HAP-1 (cell line): ENCODE measurements around the gene DPP6.

ENCODE experiments used
- DNase-seq, 2 experiments: peaks; one replicate each; pipeline ENCODE4 v3.0.0-alpha.2; 2016 to 2020; ENCODE audit warnings: low spot score in 2 of 2
- H3K27me3 ChIP-seq: fragments of 250-450 bp; sonication (Bioruptor Pico); 2 replicates; pipeline ENCODE4 v1.5.1; 2020; ENCODE audit warnings: low read depth, mild to moderate bottlenecking, moderate library complexity
- H3K36me3 ChIP-seq: fragments of 250-450 bp; sonication (Bioruptor Pico); replicated peaks from 2 replicates; pipeline ENCODE4 v1.5.1; 2020; ENCODE audit warnings: mild to moderate bottlenecking
- H3K4me1 ChIP-seq: fragments of 250-450 bp; sonication (Bioruptor Pico); 2 replicates; pipeline ENCODE4 v1.5.1; 2020; ENCODE audit warnings: mild to moderate bottlenecking
- H3K4me3 ChIP-seq: fragments of 250-450 bp; sonication (Bioruptor Pico); 2 replicates; pipeline ENCODE4 v1.5.1; 2020; ENCODE audit warnings: mild to moderate bottlenecking, moderate library complexity
- H3K9me3 ChIP-seq: fragments of 250-450 bp; sonication (Bioruptor Pico); 2 replicates; pipeline ENCODE4 v1.5.1; 2020; ENCODE audit warnings: mild to moderate bottlenecking, moderate library complexity
- in situ Hi-C: fragments of 300-500 bp; cut with MboI; formaldehyde crosslinking; loops from 3 replicates; pipeline ENCODE4 v1.14.3; 2020; ENCODE audit warnings: low sequenced_read_pairs, inconsistent platforms, mixed read lengths

The DPP6 gene

GRCh38 chr7:154541606-154542005 is 489.4 kb downstream of the DPP6 start:
- Histone ChIP-seq H3K4me1 (no peaks in the 10 kb centered on the region), H3K4me3 (no peak overlapping the region), H3K27me3 (no peaks in the 10 kb centered on the region), H3K36me3 (no peaks in the 10 kb centered on the region), H3K9me3 (no peaks in the 10 kb centered on the region)
- in situ Hi-C loops = no loop called here
- no peak for DNase-seq

- H3K4me1 ChIP-seq = no peaks in the 10 kb centered on the region
- in situ Hi-C loops = no loop called here
- H3K27me3 ChIP-seq = no peaks in the 10 kb centered on the region
- no peaks in the 10 kb centered on the region for H3K36me3 ChIP-seq
- DNase-seq = no peak
- H3K4me3 ChIP-seq = no peak overlapping the region
- no peaks in the 10 kb centered on the region for H3K9me3 ChIP-seq
Observed at GRCh38 chr7:154546946-154547587, 494.9 kb downstream of the DPP6 start.

- no peak overlapping the region for H3K4me3 ChIP-seq
- in situ Hi-C loops = no loop called here
- DNase-seq = no peak
- no peaks in the 10 kb centered on the region; the same call in 1 of the 2 replicates for H3K9me3 ChIP-seq
- H3K4me1 ChIP-seq = no peaks in the 10 kb centered on the region
- no peaks in the 10 kb centered on the region for H3K36me3 ChIP-seq
- H3K27me3 ChIP-seq = no peaks in the 10 kb centered on the region
Observed at GRCh38 chr7:154553711-154554265, 501.6 kb downstream of the DPP6 start.

- H3K27me3 ChIP-seq = no peaks in the 10 kb centered on the region
- H3K4me1 ChIP-seq = no peaks in the 10 kb centered on the region
- in situ Hi-C loops = no loop called here
- H3K9me3 ChIP-seq = no peaks in the 10 kb centered on the region; the same call in 1 of the 2 replicates
- no peaks in the 10 kb centered on the region for H3K36me3 ChIP-seq
- no peak for DNase-seq
- H3K4me3 ChIP-seq = no peak overlapping the region
Observed at GRCh38 chr7:154559454-154559853, 507.3 kb downstream of the DPP6 start.

GRCh38 chr7:154564676-154565075 is 512.5 kb downstream of the DPP6 start:
- H3K4me1 ChIP-seq = no peaks in the 10 kb centered on the region
- no peak for DNase-seq
- no peaks in the 10 kb centered on the region for H3K36me3 ChIP-seq
- in situ Hi-C loops = no loop called here
- no peaks in the 10 kb centered on the region for H3K9me3 ChIP-seq
- no peak overlapping the region for H3K4me3 ChIP-seq
- no peaks in the 10 kb centered on the region for H3K27me3 ChIP-seq

GRCh38 chr7:154566877-154567276 is 514.7 kb downstream of the DPP6 start:
- no peak for DNase-seq
- Histone ChIP-seq H3K4me1 (no peaks in the 10 kb centered on the region), H3K27me3 (no peaks in the 10 kb centered on the region), H3K9me3 (no peaks in the 10 kb centered on the region), H3K4me3 (no peak overlapping the region), H3K36me3 (no peaks in the 10 kb centered on the region)
- in situ Hi-C loops = no loop called here

GRCh38 chr7:154568346-154568745 is 516.1 kb downstream of the DPP6 start:
- Histone ChIP-seq H3K4me1 (no peaks in the 10 kb centered on the region), H3K9me3 (no peaks in the 10 kb centered on the region), H3K27me3 (no peaks in the 10 kb centered on the region), H3K4me3 (no peak overlapping the region), H3K36me3 (no peaks in the 10 kb centered on the region)
- no peak for DNase-seq
- in situ Hi-C loops = no loop called here

GRCh38 chr7:154569916-154570315 is 517.7 kb downstream of the DPP6 start:
- Histone ChIP-seq H3K4me1 (no peaks in the 10 kb centered on the region), H3K36me3 (no peaks in the 10 kb centered on the region), H3K4me3 (no peak overlapping the region), H3K27me3 (no peaks in the 10 kb centered on the region), H3K9me3 (no peaks in the 10 kb centered on the region)
- in situ Hi-C loops = no loop called here
- DNase-seq = no peak

- Histone ChIP-seq H3K9me3 (no peaks in the 10 kb centered on the region), H3K4me1 (no peaks in the 10 kb centered on the region), H3K27me3 (no peaks in the 10 kb centered on the region), H3K36me3 (no peaks in the 10 kb centered on the region), H3K4me3 (no peak overlapping the region)
- DNase-seq = no peak
- in situ Hi-C loops = no loop called here
Observed at GRCh38 chr7:154571772-154572171, 519.6 kb downstream of the DPP6 start.

- in situ Hi-C loops = no loop called here
- Histone ChIP-seq H3K4me1 (no peaks in the 10 kb centered on the region), H3K9me3 (no peaks in the 10 kb centered on the region), H3K36me3 (no peaks in the 10 kb centered on the region), H3K27me3 (no peaks in the 10 kb centered on the region), H3K4me3 (no peak overlapping the region)
- DNase-seq = no peak
Observed at GRCh38 chr7:154574235-154574634, 522.0 kb downstream of the DPP6 start.

GRCh38 chr7:154575497-154575896 is 523.3 kb downstream of the DPP6 start:
- in situ Hi-C loops = no loop called here
- Histone ChIP-seq H3K27me3 (no peaks in the 10 kb centered on the region), H3K9me3 (no peaks in the 10 kb centered on the region), H3K4me1 (no peaks in the 10 kb centered on the region), H3K36me3 (no peaks in the 10 kb centered on the region), H3K4me3 (no peak overlapping the region)
- DNase-seq = no peak

GRCh38 chr7:154576604-154577003 is 524.4 kb downstream of the DPP6 start:
- H3K27me3 ChIP-seq = no peaks in the 10 kb centered on the region
- no peak overlapping the region for H3K4me3 ChIP-seq
- DNase-seq = no peak
- no peaks in the 10 kb centered on the region for H3K36me3 ChIP-seq
- no peaks in the 10 kb centered on the region for H3K9me3 ChIP-seq
- no peaks in the 10 kb centered on the region for H3K4me1 ChIP-seq
- in situ Hi-C loops = no loop called here

DNA sequence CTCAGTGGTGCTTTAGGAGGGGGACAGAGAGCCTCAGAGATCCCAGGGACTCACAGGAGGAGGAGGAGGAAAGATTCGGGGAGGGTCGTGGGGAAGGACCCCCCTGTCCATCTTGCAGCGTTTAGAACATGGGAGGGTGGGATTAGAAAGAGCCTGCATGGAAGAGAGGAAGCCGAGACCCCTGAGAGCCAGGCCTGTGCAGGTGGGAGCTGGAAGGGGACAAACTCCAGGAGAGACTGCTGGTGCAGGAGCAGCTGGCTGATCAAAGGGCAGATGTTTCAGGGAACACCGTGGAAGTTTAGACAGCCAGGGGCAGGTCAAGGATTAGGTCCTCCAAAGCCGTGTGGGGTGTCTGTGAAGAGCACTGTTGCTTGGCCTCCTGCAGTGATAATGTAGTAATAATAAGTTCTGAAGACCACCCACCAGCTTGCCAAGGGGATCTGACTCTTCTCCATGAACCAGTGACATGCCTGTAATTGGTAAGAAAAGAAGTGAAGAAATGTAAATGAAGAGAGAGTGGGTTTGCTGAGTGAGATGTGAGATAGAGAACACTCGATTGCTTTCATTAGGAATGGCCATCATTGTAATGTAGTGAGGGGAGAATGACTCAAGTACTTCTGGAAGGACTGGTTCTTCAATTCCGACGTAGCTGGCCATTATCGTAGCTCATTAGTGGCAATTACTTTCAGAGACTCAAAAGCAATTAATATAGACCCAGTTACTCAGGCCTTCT is 525.1 kb downstream of the DPP6 start:
- DNase-seq = no peak
- Histone ChIP-seq H3K27me3 (no peaks in the 10 kb centered on the region), H3K4me1 (no peaks in the 10 kb centered on the region), H3K9me3 (no peaks in the 10 kb centered on the region), H3K4me3 (no peak overlapping the region), H3K36me3 (no peaks in the 10 kb centered on the region)
- in situ Hi-C loops = no loop called here

GRCh38 chr7:154578336-154578735 is 526.1 kb downstream of the DPP6 start:
- H3K4me1 ChIP-seq = no peaks in the 10 kb centered on the region
- no peak overlapping the region for H3K4me3 ChIP-seq
- no peaks in the 10 kb centered on the region for H3K27me3 ChIP-seq
- in situ Hi-C loops = no loop called here
- DNase-seq = no peak
- no peaks in the 10 kb centered on the region for H3K9me3 ChIP-seq
- no peaks in the 10 kb centered on the region for H3K36me3 ChIP-seq
